Ecto neural progenitor cell (in vitro differentiated cells): ENCODE results near the gene SPOP.
"Not testable (repeated sequence)": the region's sequence is repeated elsewhere in the genome, so short reads cannot be mapped to it uniquely, and the experiment has no call there.

Source experiments
- DNase-seq: peaks from one replicate; pipeline ENCODE4 v3.0.0-alpha.2; 2018; ENCODE audit warnings: low spot score

Gene SPOP

DNA sequence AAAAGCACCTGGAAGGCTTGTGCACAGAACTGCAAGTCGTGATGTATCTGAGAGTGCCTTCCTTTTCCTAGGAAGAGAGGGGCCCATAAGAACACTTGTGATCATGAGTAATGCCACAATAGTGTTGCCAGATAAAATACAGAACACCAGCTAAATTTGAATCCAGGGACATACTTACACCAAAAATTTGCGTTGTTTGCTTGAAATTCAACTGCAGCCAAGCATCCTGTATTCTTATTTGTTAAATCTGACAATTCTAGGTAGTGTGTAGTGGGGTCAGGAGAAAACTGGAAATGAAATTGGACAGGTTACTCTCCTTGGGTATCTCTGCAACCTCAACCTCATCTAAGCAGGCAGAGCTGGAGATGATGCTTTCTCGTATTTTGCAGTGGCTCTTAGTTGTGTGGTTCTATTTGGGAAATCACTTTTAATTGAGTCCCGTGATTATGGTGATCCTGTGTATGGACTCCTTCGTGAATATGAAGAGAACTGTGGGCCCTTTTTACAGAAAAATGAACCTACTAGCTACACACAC, 17.9 kb upstream of the SPOP start:
- no peak for DNase-seq

DNA sequence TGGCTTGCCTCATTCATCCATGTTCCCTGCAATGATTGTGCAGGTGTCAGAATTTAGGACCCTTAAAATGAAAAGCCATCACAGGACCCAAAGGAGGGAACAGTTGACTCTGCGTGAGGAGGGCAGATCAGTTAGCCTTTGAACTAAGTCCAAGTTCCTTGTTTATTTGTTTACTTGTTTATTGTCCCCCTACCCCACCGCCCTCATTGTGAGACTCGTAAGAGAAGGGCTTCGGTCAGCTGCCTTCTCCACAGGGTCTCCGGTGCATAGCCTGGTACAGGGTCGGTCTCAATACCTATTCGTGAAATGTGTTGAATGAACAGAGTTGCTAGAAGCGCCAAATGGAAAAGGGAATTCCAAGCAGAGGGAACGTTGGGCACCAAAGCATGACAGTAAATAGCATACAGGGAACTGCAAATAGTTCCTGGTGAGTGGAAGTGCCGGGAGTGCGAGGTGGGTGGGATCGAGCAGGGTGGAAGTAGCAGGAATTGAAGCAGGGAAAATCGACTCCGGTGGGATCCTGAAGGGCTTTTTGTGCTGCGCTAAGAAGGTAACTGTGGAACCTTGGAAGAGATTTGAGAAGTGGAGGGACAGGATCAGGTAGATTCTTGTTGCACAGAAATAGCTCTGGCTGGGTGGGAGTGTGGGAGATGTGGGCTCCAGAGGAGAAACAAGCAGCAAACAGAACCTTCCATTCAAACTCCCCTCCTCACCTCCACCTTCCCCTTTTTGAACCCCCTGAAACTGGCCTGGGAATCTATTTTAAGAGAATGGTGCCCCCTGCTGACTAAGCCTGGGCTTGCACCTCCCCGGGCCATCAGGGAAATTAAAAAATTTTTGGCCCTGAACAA, 17.2 kb upstream of the SPOP start:
- peak; percentile 83 for DNase-seq

DNA sequence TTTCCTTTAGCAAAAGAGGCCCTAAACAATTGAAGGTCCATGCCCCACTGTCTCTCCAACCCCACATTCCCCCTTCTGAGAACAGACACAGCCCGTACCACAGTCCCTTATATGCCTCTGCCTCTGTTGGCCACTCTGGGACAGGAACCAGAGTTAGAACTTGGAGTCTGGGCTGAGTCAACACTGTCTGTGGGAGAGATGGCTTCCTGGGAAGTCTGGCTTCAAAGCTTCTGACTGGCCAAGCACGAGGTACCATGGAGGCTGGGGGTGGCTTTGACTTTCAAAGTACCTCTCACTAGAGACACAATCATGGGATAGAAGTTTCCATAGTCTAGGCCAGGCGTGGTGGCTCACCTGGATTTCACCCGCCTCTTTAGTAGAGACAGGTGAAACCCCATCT, 14.9 kb upstream of the SPOP start:
- DNase-seq, result no peak

DNA sequence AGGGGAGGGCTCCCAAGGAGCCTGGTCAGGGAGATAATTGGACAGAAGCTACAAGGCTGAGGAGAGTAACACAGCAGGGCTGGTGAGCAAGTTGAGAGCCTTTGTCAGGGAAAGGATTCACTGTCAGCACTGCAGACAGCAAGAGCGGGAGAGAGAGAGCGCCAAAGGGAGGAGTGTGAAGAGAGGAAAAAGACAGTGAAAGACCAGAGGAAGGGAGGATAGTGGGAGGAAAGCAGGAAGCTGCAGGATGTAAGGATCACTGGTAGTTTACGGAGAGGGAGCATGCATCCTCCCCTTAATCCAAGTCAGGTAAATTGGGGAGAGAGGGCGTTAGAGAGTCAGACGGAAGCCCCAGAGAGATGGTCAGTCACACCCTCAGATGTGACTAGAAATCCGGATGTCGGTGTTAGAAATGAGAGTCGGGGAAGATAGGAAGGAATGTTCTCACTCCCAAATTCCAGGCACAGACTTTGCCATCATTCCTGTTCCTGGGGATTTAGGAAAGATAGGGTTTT, 13.8 kb upstream of the SPOP start:
- no peak for DNase-seq

DNA sequence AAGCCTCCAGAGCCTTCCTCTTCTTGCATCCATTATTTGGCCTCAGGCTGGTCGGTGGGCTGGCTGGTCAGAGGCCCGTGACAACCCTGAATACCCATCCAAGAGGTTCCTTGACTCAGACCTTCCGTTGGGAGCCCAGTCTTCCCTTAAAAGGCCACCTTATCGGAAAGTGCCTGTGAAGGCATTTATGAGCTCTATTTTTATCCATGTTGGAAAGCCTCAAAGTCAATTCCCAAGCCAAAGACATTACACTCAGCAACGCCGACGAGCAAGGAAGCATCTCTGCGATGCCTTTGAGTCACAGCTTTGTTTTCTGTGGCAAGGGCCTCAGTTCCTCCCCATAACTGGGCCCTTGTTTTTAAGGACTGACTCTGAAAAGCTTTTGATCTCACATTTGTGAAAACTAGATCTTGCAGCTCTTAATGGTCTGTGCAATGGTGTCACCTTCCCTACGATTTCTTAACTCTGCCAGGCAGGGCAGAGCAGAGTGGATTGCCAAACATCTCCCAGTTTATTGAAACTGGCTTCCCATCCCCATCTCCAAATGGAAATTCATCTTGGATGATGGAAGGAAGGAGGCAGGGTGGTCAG, 13.3 kb upstream of the SPOP start:
- no peak for DNase-seq

DNA sequence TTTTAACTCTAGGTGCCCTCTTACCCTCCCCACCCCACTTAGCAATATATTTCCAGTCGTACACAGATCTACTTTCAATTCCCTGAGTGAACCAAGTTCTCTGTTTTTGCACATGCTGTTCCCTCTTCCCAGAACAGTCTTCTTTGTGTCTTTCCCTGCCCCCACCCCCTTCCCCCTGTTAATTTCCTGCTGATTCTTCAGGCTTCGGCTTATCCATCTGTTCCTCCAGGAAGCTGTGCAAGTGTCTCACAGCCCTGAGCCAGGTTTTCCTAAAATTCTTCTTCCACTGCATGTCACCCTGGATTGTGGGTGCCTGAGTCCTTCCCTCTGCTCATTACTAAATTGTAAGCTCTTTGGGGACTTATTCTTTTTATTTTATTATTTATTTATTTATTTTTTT, 12.4 kb upstream of the SPOP start:
- DNase-seq, result no peak

DNA sequence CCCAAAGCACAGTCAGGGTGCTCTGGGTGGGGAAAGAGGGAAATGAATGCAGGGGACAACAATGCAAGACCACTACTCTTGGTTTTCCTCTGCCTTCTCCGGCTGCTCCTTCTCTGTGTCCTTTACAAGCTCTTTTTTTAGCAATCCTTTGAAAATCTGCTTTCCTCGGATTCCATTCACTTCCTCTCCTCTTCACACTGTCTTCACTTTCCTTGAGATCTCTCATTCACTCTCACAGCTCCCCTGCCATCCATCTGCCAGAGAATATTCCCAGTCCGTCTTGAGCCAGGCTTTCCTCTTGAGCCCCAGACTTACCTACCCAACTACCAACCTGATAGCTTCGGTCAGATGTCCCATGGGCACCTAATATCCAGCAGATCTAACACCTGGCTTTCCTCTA, 11.0 kb upstream of the SPOP start:
- no peak for DNase-seq

DNA sequence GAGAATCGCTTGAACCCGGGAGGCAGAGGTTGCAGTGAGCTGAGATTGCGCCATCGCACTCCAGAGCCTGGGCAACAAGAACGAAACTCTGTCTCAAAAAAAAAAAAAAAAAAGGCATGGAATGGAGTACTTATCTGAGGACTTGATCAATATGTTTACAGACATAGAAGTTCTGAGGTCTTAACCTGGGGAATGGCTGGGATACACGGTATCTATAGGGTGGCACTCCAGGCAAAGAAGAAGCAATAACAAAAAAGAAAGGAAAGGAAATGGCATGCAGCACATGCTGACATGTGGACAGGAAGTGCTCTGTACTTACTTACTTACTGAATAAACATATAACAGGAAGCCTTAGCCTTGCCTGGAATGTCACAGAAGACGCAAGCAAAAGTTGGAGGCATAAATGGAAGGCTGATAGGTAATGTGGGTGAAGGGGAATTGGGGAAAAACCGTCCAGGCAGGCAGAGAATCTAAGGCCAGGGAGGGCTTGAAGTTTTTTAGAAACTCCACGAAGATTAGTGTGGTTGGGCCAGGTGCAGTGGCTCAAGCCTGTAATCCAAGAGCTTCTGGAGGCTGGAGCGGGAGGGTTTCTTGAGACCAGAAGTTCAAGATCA, 10.1 kb upstream of the SPOP start:
- DNase-seq, result peak; percentile 38

DNA sequence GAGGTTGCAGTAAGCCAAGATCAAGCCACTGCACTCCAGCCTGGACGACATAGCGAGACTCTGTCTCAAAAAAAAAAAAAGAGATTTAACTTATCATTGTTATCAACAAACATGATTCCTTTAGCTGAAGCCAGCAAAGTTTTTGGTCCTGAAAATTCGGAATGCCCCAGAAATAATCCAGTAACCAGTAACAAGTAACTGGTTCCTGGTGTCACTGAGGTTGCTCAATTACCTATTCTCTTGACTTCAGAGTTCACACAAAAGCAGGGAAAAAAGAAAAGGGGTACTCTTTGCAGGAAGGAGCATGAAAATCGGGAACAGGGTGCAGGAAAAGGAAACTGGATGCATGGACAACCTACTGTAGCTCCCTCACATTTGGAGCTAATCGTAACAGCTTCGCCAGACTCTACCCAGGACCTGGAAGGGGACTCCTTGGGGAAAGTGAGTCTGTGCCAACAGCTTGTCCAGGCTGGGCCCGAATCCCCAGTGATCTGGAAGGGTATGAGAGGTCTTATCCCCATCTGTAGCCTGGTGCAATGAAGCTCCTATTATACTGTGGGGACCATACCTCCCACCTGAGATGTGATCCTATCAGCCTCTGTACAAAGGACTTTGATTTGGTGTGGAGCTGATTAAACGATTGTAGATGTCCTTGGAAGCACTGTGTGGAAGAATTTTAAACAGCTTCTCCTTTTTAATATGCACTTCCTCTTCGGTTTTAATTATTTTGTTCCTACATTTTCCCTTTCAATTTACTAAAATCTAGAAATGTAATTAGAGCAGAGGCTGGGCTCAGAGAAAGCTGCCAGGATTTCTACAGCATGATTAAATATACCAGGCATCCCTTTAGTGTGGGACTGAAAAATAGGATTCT, 3.4 kb upstream of the SPOP start:
- no peak for DNase-seq

DNA sequence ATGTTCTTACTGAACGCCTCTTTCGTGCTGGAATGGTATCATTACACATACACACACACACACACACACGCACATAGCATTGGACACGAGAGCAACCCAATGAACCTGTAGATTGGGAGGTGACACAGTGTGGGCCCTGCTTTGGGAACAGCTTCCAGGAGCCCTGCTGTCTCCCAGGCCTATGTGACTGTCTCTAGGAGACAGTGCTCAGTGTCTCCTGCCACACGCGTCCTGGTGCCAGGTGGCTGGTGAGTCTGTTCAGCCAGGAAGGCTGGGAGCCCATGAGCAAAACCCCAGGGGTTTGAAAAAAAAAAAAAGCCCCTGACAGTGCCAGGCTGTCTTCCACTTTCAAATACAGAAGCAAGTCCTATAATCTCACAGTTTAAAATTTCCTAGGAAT, 2.4 kb upstream of the SPOP start:
- DNase-seq, result no peak

DNA sequence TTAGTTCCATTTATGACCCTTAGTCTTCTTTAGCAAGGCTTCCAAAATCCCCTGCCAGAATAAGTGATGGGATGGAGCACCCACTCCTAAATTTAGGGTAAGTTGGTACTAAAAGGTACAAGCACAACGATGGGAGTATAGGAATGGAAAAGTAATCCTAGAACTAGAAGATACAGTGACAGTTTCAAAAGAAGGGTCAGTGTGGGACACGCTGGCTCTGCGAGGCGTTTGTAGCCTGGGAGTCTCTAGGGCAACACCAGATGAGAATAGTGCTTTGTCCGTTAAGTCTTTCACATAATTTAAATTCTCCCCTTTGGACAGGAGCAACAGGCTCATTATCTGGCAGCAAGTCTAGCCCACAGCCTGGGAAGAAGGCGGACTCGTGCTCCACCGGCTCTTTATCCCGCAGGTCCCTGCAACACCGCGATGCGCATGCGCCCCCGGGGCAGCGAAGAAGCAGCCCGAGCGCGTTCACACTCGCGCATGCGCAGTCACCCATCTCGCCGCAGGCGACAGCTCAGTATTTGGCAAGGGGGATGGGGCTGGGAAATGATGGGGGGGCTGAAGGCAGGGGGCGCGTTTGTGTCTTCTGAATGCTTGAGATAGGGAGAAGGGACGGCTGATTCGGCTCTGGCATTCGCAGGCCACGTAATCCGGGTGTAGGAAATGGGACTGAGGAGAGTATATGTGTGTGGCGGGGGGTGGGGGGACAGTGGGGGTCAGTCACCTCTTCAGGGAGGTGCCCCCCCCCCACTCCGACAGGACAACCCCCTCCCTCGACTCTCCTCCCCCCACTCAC, 564 bp downstream of the SPOP start:
- DNase-seq, result peak; percentile 100

DNA sequence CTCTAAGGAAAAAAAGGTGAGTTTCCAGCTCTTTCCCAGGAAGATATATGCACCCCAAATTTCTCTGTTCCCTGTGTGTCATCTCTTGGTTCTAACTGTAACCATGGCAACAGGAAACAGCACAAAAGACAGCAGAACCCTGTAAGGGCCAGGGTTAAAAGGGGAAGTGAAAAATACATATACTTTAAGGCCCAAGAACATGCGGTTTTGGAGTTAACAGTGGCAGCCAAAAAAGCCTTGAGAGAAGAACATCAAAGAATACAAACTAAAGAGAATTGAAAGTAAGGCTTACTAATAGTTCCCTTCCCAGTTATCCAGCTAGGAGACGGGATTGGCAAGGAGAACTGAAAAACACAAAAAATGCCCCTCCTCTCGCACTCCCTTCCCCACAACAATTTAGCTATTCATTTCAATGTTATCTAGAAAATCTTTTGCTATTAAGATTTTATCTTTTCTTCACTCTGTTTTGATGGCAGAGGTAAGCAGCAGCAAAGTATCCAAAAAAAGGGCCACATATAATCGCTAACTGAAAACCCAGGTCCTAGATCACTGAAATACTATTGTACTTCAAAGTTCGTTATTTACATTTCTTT, 1.5 kb downstream of the SPOP start:
- no peak for DNase-seq

DNA sequence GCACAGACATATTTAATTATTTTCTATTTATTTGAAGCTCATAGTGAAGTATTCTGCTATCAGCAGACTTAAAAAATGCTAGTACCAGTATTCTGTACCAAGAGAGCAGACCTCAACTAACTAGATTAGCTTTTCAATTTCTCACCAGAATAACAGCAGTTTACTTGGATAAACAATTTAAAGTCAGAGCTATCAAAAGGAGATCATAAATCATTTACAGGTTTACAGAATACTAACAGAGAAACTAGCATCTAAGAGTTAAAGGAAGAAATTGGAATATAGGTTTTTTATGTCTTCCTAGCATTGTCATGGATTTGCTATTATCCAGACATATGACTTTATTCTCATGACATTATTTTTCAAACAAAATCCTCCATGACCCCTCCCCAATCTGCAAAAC, 3.4 kb downstream of the SPOP start:
- no peak for DNase-seq

DNA sequence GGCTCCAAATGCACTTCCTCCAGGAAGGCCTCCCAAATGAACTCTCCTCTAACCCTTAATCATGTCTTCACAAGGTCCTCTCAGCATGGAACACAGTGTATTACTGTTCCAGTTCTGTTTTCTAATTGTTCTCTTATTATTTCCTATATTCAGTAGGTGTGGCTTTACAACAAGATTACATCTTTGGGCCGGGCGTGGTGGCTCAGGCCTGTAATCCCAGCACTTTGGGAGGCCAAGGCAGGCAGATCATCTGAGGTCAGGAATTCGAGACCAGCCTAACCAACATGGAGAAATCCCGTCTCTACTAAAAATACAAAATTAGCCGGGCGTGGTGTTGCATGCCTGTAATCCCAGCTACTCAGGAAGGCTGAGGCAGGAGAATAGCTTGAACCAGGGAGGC, 4.2 kb downstream of the SPOP start:
- DNase-seq, result not testable (repeated sequence)

DNA sequence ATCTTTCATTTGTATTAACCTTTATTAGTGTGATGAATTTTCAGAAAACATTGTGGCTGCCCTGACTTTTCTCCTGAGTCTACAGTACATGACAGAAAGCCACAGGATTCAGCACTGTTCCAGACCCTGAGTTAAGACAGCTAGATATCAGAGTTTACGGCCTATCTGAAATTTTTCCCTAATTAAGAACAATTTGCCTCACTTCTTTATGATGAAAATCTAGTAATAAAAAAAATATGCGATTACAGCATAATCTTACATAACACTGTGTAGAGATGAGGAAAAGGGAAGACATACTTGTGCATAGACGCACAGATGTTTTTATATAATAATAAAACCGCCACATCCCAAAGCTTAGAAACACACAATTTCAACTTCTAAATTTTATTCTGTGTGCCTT, 7.3 kb downstream of the SPOP start:
- DNase-seq, result no peak

DNA sequence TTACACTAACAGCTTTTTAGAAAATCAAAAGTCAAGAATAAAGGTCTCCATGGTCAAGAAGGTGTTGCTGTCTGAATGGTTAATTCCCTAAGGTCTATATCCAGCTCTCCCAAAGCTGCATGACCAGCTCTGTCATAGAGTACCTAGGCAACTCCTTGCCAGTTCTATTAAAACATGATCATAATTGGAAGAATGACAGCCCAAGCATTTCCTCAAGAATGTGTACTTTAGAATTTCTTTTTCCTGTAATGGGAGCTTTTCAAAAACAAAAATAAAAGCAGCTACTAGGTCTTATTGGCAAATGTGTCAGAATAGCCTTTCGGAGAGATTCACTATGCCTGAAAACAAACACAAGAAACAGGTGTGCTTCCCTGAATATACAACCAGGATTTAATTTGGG, 7.9 kb downstream of the SPOP start:
- DNase-seq, result no peak

DNA sequence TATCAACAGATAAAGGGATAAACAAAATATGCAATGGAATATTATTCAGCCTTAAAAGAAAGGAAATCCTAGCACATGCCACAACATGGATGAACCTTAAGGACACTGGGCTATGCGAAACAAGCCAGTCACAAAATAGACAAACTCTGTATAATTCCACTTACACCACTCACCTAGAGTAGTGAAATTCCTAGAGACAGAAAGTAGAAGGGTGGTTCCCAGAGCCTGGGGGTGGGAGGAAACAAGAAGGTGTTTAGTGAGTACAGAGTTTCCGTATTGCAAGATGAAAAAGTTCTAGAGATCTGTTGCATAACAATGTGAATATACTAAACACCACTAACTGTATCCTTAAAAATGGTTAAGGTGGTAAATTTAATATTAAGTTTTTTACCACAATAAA, 10.0 kb downstream of the SPOP start:
- DNase-seq, result no peak

DNA sequence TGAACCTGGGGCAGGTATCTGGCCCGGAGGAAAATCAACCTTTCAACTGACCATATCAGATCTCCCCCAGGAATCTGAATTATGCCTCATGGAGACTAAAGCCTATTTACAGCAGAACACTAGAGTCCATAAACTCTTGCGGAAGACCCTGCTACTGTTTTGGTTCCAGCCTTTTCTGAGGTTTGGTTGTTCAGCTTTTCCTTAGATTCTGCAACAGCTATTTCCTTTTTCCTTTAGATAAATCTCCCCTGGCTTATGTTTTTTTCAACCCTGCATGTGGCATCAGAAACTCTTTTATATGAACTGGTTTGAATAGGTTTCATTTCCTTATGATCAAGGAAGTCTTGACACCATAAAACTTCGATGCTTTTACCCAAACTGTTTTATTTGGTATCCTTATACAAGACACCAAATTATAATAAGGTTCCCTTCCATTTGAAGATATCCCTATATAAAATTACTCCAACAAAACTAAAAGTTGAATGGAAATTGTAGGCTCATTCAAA, 13.1 kb downstream of the SPOP start:
- DNase-seq, result no peak

DNA sequence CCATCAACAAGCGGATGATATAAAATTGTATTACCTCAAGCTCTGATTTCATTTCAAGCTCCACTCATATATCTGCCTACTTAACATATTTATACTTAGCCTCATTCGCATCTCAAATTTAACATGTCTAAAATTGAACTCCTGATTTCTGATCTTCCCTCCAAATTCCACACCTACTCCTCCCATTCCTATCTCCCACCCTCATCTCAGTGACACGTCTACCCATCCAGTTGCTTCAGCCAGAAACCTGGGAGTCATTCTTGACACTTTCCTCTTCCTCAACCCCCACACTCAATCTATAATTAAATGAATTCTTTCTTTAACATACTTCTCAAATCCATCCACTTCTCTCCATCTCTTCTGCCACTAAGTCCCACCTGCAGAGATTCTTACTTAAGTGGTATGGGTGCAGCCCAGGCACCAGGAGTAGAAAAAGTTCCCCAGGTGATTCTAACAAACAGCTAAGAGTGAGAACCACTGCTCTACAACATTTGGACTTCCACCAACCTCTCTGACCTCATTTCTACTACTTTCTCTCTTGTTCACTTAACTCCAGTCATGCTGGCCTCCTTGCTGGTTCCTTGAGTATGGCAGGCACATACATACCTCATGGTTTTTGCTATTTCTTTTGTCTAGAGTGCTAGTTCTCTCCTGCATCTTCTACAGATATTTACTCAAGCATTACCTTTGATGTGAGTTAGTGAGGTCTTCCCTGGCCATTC, 18.1 kb downstream of the SPOP start:
- no peak for DNase-seq

DNA sequence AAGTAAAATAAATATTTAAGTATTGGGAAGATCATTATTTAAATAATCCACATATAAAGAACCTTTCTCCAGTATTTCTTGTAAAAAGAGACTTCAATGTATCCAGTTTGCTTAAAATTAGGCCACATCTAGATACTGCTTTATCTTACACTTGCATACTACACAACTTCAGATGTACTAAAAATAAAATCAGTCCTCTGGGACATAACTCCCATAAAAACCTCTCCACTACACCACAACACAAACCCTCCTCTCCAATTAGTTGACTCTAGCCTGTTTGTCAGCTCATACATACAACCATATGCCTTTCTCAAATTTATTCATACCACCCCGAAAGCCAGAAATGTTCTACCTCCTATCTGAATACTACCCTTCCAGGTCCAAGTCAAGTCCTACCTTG, 21.6 kb downstream of the SPOP start:
- no peak for DNase-seq
